Bronchial epithelial cell (primary cell): ENCODE data around the gene TSHZ3. TPM values are rescaled to one million over a fixed set of nuclear protein-coding genes. Genes with fewer than 3 reads are reported as not detected.

ENCODE experiments used
- DNase-seq: peaks from one replicate; pipeline ENCODE4 v3.0.0-alpha.2; 2010; ENCODE audit warnings: low read depth
- FAIRE-seq: peaks from 2 replicates; lab custom pipeline; 2011; peaks lifted over from hg19 to GRCh38; lab: Jason Lieb, UNC
- H3K27me3 ChIP-seq: 2 replicates; pipeline ENCODE4 v1.5.1; 2011; ENCODE audit warnings: low read length; ENCODE audit not compliant: control insufficient read depth, insufficient read depth
- H3K36me3 ChIP-seq: 2 replicates; pipeline ENCODE4 v1.5.1; 2011; ENCODE audit warnings: low read length; ENCODE audit not compliant: control insufficient read depth, insufficient read depth
- H3K4me3 ChIP-seq: 2 replicates; pipeline ENCODE4 v1.5.1; 2011; ENCODE audit warnings: mild to moderate bottlenecking, low read depth, low read length, control low read depth
- CTCF ChIP-seq: IDR thresholded peaks from 2 replicates; pipeline ENCODE4 v1.5.1; 2011; ENCODE audit warnings: mild to moderate bottlenecking, moderate library complexity, low read length, control low read depth, inconsistent platforms; ENCODE audit not compliant: insufficient read depth, severe bottlenecking
- total RNA-seq: library from RNA; depleted of rRNA; stranded (reverse); fragments of >200 nt; gene quantifications from 2 replicates; pipeline ENCODE4 v1.2.1, GENCODE V29; 2014

The TSHZ3 gene
- total RNA-seq, 1 donor from 2014 or later = 1.6 TPM

GRCh38 chr19:31272583-31273106, 76.6 kb downstream of the TSHZ3 start:
- Histone ChIP-seq H3K4me3 (no peak overlapping the region), H3K36me3 (peaks cover 1% of the 10 kb centered on the region), H3K27me3 (no peaks in the 10 kb centered on the region)
- FAIRE-seq = no peak
- no peak for DNase-seq
- no peak for TF ChIP-seq CTCF

- no peaks in the 10 kb centered on the region for H3K27me3 ChIP-seq
- TF ChIP-seq CTCF = no peak
These were observed 77.8 kb downstream of the TSHZ3 start for GRCh38 chr19:31271306-31271911.

GRCh38 chr19:31270897-31271296, 78.3 kb downstream of the TSHZ3 start:
- FAIRE-seq (no peak), DNase-seq (no peak)
- H3K27me3 ChIP-seq = no peaks in the 10 kb centered on the region
- H3K4me3 ChIP-seq = no peak overlapping the region
- no peak for TF ChIP-seq CTCF
- H3K36me3 ChIP-seq = no peaks in the 10 kb centered on the region

More at GRCh38 chr19:31271306-31271911, 77.8 kb downstream of the TSHZ3 start:
- DNase-seq (no peak), FAIRE-seq (no peak)
- no peaks in the 10 kb centered on the region for H3K36me3 ChIP-seq
- no peak overlapping the region for H3K4me3 ChIP-seq

GRCh38 chr19:31269425-31270127, 79.7 kb downstream of the TSHZ3 start:
- Histone ChIP-seq H3K27me3 (no peaks in the 10 kb centered on the region), H3K4me3 (no peak overlapping the region)
- FAIRE-seq = no peak

GRCh38 chr19:31268751-31269383, 80.4 kb downstream of the TSHZ3 start:
- FAIRE-seq (no peak), DNase-seq (no peak)
- no peak overlapping the region for H3K4me3 ChIP-seq
- no peaks in the 10 kb centered on the region for H3K27me3 ChIP-seq
- no peaks in the 10 kb centered on the region for H3K36me3 ChIP-seq
- no peak for TF ChIP-seq CTCF

More at GRCh38 chr19:31269425-31270127, 79.7 kb downstream of the TSHZ3 start:
- no peak for DNase-seq
- no peak for TF ChIP-seq CTCF
- H3K36me3 ChIP-seq = no peaks in the 10 kb centered on the region
